HepG2 (cell line): ENCODE data around the gene SRPRA. TPM values are rescaled to one million over a fixed set of nuclear protein-coding genes. Genes with fewer than 3 reads are reported as not detected.

ENCODE experiments used
- CERS6 ChIP-seq: sonication (generic); formaldehyde crosslinking; IDR thresholded peaks from 2 replicates; pipeline ENCODE4 v1.5.0; 2020; ENCODE audit warnings: missing genetic modification reagents
- EP300 ChIP-seq, 3 experiments: sonication (generic) in 1 of 3; formaldehyde crosslinking in 1 of 3; IDR thresholded peaks; 2 replicates each; pipeline versions ENCODE4 v1.5.1 to v1.6.1; 2011 to 2020; ENCODE audit warnings: low read depth in 2 of 3, low read length in 2 of 3, borderline replicate concordance in 1 of 3, improper control_type of control experiment in 1 of 3, mild to moderate bottlenecking in 1 of 3, missing genetic modification reagents in 1 of 3, moderate library complexity in 1 of 3
- FOXK2 ChIP-seq: fragments of 450-650 bp; IDR thresholded peaks from 2 replicates; pipeline ENCODE4 v1.6.1; 2016
- KAT2B ChIP-seq: fragments of 150-350 bp; IDR thresholded peaks from 2 replicates; pipeline ENCODE4 v1.6.1; 2014; ENCODE audit warnings: low read depth, low read length, borderline replicate concordance
- NR2C2 ChIP-seq: sonication (generic); formaldehyde crosslinking; IDR thresholded peaks from 2 replicates; pipeline ENCODE4 v1.4.0; 2020; ENCODE audit warnings: missing genetic modification reagents, mild to moderate bottlenecking, moderate library complexity, borderline replicate concordance
- PCBP2 ChIP-seq: fragments of 200-400 bp; formaldehyde crosslinking; optimal IDR thresholded peaks from 2 replicates; pipeline ENCODE3; 2018; ENCODE audit warnings: low read length, low read depth; ENCODE audit not compliant: poor library complexity, severe bottlenecking
- RARG ChIP-seq: sonication (generic); formaldehyde crosslinking; IDR thresholded peaks from 2 replicates; pipeline ENCODE4 v1.4.0; 2020; ENCODE audit warnings: low read depth, mild to moderate bottlenecking, missing genetic modification reagents
- RBM39 ChIP-seq: fragments of 200-400 bp; formaldehyde crosslinking; IDR thresholded peaks from one replicate; pipeline ENCODE4 v1.6.1; 2018; ENCODE audit warnings: antibody characterized with exemption, mild to moderate bottlenecking, low read depth, low read length; ENCODE audit not compliant: poor library complexity, severe bottlenecking
- TOPORS ChIP-seq: sonication (generic); formaldehyde crosslinking; IDR thresholded peaks from 2 replicates; pipeline ENCODE4 v1.8.0; 2023; ENCODE audit warnings: mild to moderate bottlenecking, missing genetic modification reagents
- ZNF891 ChIP-seq: sonication (generic); formaldehyde crosslinking; IDR thresholded peaks from 2 replicates; pipeline ENCODE4 v1.5.0; 2020; ENCODE audit warnings: mild to moderate bottlenecking, missing genetic modification reagents
- polyA plus RNA-seq, 8 experiments: library from polyadenylated mRNA; depleted of rRNA in 3 of 8; stranded (reverse) in 7 of 8; unstranded in 1 of 8; fragments of >200 nt; fragmentation: Illumina TruSeq in 4 of 8; extraction: Trizol in 4 of 8; gene quantifications; 2 replicates each; pipeline versions ENCODE4 v1.2.1 to v1.2.3, GENCODE V29; 2011 to 2016; ENCODE audit warnings: low read depth in 4 of 8, missing spikeins in 1 of 8, mixed read lengths in 1 of 8; ENCODE audit not compliant: insufficient read depth in 1 of 8
- total RNA-seq, 5 experiments: library from RNA; depleted of rRNA; stranded (reverse); fragments of >200 nt; fragmentation: Illumina TruSeq; extraction: Trizol; gene quantifications; 2 replicates each; pipeline ENCODE4 v1.2.3, GENCODE V29; 2016; ENCODE audit warnings: low read depth in 1 of 5
- TF ChIP-seq, protein P1 (sequence below), 2 experiments: sonication (generic) in 1 of 2; formaldehyde crosslinking in 1 of 2; IDR thresholded peaks; 2 replicates each; pipeline versions ENCODE4 v1.6.1 to v1.9.0; 2014 to 2022; ENCODE audit warnings: antibody characterized with exemption in 1 of 2, borderline replicate concordance in 1 of 2, inconsistent platforms in 1 of 2, low read depth in 1 of 2, missing genetic modification reagents in 1 of 2

SRPRA gene
- total and polyA plus RNA-seq, 2 of the 13 experiments (the other 11 are each of a cell fraction or from before 2014, with no cell fraction given): 27.7 to 64.6 TPM

DNA sequence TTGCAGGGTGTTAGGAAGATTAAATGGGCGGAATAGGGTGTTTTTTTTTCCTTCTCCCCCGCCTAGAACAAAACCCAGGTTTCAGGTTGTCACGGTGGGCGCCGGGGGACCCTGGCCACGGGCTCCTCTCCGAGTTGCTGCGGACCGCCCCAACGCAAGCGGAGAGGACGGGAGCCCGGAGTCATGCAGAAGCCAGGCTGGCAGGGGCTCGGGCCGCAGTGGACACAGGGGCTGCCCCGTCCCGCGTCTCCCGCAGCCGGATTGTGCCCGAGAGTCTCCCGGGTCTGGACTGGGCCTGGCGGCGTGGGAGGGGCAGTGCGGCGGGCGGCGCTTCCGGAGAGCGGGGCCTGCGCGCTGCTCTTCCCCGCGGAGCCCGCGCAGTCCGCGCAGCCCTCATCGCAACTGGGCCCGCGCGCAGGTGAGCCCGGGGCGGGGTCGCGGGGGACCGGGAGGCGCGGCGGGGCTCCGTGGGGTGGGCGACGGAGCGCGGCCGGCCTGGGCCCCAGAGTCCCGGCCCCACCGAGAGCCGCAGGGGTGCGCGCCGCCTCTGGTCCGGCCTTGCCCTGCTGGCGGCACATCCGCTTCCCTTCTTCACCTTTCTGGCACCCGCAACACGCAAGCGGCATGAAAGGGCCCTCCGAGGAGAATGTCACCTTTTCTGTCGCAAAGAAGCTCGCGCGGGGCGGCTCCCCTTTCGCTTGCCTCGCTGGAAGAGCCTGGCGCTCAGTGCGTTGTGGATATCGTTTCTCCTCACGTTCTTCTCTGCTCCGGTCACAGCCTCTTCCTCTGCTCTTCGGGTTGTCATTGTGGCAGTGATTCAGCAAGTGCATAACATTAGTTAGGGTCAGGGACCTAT is 14.3 kb upstream of the SRPRA start, which contains the start of gene TIRAP (continued):
- TF ChIP-seq TOPORS (CRISPR knock-in tag) (peak; percentile 38), RBM39 (peak; percentile 64), ZNF891 (CRISPR knock-in tag) (peak; percentile 24; the same call in 1 of the 2 replicates), RARG (CRISPR knock-in tag) (no peak), CERS6 (CRISPR knock-in tag) (no peak), FOXK2 (no peak), PCBP2 (no peak), KAT2B (no peak), NR2C2 (no peak; the same call in 1 of the 2 replicates), EP300 (IDR thresholded peaks at IDR 0.05; ENCODE audit: low read depth in 2 of 2, low read length in 2 of 2) (no peak), EP300 (CRISPR knock-in tag; IDR thresholded peaks at IDR 0.05; ENCODE audit: borderline replicate concordance) (no peak)
- TF ChIP-seq, protein P1, sequence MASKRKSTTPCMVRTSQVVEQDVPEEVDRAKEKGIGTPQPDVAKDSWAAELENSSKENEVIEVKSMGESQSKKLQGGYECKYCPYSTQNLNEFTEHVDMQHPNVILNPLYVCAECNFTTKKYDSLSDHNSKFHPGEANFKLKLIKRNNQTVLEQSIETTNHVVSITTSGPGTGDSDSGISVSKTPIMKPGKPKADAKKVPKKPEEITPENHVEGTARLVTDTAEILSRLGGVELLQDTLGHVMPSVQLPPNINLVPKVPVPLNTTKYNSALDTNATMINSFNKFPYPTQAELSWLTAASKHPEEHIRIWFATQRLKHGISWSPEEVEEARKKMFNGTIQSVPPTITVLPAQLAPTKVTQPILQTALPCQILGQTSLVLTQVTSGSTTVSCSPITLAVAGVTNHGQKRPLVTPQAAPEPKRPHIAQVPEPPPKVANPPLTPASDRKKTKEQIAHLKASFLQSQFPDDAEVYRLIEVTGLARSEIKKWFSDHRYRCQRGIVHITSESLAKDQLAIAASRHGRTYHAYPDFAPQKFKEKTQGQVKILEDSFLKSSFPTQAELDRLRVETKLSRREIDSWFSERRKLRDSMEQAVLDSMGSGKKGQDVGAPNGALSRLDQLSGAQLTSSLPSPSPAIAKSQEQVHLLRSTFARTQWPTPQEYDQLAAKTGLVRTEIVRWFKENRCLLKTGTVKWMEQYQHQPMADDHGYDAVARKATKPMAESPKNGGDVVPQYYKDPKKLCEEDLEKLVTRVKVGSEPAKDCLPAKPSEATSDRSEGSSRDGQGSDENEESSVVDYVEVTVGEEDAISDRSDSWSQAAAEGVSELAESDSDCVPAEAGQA (IDR thresholded peaks at IDR 0.05; ENCODE audit: low read depth): no peak
- TF ChIP-seq, protein P1 (CRISPR knock-in tag; IDR thresholded peaks at IDR 0.05; ENCODE audit: borderline replicate concordance): no peak
